ENCODE measurements around the gene RPUSD1.

The RPUSD1 gene

DNA sequence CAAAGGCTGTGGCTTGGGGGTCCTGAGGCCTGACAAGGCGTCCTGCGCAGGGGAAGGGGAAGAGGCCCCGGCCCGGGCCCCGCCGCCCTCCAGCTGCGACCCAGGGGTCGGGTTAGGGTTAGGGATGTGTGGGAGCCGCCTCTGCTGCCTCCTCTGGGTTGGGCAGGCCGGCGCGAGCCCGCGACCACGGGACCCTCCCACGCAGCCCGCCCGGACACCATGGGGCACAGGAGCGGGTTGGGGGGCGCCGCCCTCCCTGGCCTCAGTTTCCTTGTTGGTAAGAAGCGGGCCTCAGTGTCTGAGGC is 47.8 kb downstream of the RPUSD1 start:
- no peak for DNase-seq (ENCODE audit: low spot score)
- H3K27ac Mint-ChIP-seq: peak overlapping the region; percentile 63
- H3K9me3 Mint-ChIP-seq: no peaks in the 10 kb centered on the region
- H3K27me3 Mint-ChIP-seq (ENCODE audit: low read depth): no peaks in the 10 kb centered on the region
- peaks cover 12% of the 10 kb centered on the region for H3K4me1 Mint-ChIP-seq (ENCODE audit: low read depth)
- peaks cover 13% of the 10 kb centered on the region for H3K36me3 Mint-ChIP-seq (ENCODE audit: low read depth)
- peak overlapping the region; percentile 82 for H3K4me3 Mint-ChIP-seq

DNA sequence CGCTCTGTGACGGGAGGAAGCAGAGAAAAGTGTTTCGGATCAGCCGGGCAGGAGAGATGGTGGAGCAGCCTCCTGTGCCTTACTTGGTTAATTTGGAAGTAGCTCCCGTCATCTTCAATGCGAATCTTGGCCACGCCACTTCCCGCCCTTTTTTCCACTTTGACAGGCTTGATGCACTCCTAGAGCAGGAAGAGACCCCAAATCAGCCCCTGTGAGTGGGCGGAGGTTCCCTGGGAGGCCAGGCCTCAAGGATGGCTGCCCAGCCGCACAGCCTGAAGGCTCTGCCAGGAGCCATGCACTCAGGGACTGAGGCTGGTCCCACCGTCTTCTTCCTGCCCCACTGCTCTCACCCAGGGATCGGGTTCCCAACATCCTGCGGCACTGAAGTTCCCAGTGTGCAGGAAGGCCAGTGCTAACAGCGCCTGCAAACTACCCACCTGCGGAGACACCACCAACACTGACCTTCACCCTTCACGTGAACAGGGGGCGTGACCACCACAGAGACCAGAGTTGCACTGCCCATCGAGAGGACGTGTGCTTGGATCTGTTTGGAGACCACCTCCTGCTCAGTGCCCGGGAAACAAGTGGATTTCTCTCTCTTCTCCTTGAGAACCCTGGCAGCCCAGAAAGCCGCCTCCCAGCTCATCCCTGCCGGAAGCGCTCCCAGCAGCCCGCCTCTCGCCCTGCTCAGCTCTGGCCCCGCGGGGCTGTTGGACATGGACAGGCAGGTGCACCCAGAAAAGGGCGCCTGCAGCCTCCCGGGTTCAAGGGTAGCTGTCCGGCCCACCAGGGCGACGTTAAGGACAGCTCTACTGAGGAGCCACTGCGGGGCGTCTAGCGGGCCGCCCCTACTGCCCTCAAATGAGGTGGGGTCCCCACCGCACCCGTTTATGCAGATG is 48.4 kb downstream of the RPUSD1 start:
- no peak for DNase-seq (ENCODE audit: low spot score)
- Mint-ChIP-seq H3K9me3 (no peaks in the 10 kb centered on the region), H3K4me1 (ENCODE audit: low read depth) (peaks cover 12% of the 10 kb centered on the region), H3K36me3 (ENCODE audit: low read depth) (peaks cover 13% of the 10 kb centered on the region), H3K27me3 (ENCODE audit: low read depth) (no peaks in the 10 kb centered on the region), H3K4me3 (peak overlapping the region; percentile 82), H3K27ac (no peak overlapping the region)

DNA sequence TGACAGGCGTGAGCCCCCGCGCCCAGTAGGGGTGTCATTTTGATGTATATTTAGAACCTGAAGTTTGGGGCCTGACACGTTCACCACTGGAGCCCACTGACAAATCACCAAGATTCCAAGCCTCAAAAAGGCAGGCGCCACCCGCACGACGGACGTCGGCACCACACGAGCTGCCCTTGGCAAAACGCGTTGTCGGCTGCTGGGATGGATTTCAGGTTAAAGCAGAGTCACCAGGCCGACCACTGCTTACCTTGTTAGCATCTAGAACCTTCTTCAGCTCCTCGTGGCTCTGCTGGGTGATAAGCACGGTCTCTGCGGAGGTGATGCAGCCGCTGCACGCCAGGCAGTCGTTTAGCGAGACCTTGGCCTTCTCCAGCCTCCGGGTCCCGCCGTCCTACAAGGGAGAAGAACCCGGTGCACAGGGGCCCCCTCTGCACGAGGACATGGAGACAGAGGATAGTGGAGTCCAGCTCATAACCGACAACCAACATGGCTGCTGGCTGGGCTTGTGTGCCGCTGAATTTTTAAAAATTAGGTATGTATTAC is 51.2 kb downstream of the RPUSD1 start:
- peaks cover 13% of the 10 kb centered on the region for H3K36me3 Mint-ChIP-seq (ENCODE audit: low read depth)
- H3K4me1 Mint-ChIP-seq (ENCODE audit: low read depth): peaks cover 12% of the 10 kb centered on the region
- no peak overlapping the region for H3K4me3 Mint-ChIP-seq
- no peaks in the 10 kb centered on the region for H3K27me3 Mint-ChIP-seq (ENCODE audit: low read depth)
- H3K9me3 Mint-ChIP-seq: no peaks in the 10 kb centered on the region
- DNase-seq (ENCODE audit: low spot score): no peak
- H3K27ac Mint-ChIP-seq: no peak overlapping the region

DNA sequence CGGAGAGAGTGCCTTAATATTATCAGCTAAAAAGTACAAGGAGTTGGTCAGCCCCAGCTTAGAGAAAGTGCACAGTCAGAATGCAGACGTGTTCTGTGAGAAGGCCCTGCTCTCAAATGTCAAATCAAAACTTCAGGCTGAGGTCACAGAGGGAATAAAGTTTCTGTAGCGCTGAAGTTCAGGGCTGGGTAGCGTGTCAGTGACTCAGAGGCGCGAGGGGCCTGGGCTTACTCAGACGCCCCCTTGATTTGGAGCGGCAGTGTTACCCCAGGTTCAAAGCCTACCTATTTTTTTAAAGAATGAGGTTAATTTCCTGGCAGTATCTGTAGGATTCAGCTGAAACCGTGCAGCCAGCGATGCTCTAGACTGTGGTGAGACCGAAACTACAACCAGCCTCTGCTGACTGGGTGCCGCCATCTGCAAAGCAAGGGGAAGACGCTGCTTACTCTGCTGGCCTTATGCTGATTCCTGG is 52.2 kb downstream of the RPUSD1 start:
- Mint-ChIP-seq H3K27ac (peak overlapping the region; percentile 77), H3K9me3 (no peaks in the 10 kb centered on the region), H3K4me3 (no peak overlapping the region), H3K36me3 (ENCODE audit: low read depth) (peaks cover 13% of the 10 kb centered on the region), H3K27me3 (ENCODE audit: low read depth) (no peaks in the 10 kb centered on the region), H3K4me1 (ENCODE audit: low read depth) (peaks cover 12% of the 10 kb centered on the region)
- peak; percentile 60 for DNase-seq (ENCODE audit: low spot score)

DNA sequence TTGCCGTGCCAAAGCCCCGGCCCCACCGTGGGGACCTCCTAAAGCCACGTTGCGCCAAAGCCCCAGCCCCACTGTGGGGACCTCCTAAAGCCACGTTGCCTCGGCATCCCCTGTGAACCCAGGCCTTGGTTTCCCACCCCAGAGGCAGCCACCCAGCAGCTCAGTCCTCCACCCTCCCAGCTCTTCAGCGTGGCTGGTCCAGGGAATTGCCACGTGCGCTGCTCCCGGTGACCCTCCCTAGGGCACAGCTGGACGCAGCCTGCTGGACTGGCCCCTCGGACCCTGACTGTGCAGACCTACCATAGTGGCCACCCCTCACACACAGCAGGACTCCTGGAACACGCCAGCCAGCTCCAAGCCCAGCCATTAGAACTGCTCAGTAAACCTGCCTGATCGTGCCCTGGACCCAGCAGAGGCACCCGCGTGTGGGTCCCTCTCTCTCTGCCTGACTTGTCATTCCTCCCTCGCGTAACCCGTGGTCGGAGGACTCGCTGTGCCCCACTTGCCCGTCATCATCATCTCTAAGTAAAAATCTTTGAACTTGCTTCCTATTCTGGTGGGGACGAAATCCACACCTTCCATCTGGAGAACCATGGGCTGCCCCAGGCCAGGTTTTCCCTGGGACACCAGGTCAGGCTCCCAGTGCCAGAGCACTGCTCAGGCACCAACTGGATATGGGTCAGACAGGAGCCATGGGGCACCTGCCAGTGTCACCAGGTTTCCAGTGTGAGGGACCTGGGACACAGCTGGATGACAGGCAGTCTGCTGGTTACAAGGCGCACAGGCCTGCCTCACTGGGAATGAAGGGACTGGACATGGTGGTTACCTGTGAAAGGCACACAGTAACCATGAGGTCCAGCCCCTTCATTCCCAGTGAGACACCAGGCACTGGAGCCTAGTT is 53.0 kb downstream of the RPUSD1 start:
- peaks cover 12% of the 10 kb centered on the region for H3K4me1 Mint-ChIP-seq (ENCODE audit: low read depth)
- H3K4me3 Mint-ChIP-seq: no peak overlapping the region
- no peaks in the 10 kb centered on the region for H3K27me3 Mint-ChIP-seq (ENCODE audit: low read depth)
- H3K36me3 Mint-ChIP-seq (ENCODE audit: low read depth): peaks cover 13% of the 10 kb centered on the region
- no peaks in the 10 kb centered on the region for H3K9me3 Mint-ChIP-seq
- DNase-seq (ENCODE audit: low spot score): no peak
- H3K27ac Mint-ChIP-seq: peak overlapping the region; percentile 77
